ENCODE measurements around the gene VWF.
A peak's percentile ranks its signal among the peaks of the same experiment; 100 is the strongest.
"Not testable (repeated sequence)": the region's sequence is repeated elsewhere in the genome, so short reads cannot be mapped to it uniquely, and the experiment has no call there.

Gene VWF

DNA sequence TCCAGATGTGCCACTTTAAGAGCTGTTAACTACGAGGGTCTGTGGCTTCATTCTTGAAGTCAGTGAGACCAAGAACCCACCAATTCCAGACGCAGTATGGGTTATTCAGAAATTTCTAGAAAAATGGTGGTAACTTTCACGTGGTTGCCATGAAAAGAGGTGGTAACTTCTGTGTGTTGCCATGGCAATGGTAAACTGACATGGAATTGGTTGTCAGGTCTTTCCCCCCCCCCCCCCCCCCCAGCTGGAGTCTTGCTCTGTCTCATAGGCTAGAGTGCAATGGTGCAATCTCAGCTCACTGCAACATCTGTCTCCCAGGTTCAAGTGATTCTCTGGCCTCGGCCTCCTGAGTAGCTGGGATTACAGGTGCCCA, 18.8 kb upstream of the VWF start:
- no peak for DNase-seq

DNA sequence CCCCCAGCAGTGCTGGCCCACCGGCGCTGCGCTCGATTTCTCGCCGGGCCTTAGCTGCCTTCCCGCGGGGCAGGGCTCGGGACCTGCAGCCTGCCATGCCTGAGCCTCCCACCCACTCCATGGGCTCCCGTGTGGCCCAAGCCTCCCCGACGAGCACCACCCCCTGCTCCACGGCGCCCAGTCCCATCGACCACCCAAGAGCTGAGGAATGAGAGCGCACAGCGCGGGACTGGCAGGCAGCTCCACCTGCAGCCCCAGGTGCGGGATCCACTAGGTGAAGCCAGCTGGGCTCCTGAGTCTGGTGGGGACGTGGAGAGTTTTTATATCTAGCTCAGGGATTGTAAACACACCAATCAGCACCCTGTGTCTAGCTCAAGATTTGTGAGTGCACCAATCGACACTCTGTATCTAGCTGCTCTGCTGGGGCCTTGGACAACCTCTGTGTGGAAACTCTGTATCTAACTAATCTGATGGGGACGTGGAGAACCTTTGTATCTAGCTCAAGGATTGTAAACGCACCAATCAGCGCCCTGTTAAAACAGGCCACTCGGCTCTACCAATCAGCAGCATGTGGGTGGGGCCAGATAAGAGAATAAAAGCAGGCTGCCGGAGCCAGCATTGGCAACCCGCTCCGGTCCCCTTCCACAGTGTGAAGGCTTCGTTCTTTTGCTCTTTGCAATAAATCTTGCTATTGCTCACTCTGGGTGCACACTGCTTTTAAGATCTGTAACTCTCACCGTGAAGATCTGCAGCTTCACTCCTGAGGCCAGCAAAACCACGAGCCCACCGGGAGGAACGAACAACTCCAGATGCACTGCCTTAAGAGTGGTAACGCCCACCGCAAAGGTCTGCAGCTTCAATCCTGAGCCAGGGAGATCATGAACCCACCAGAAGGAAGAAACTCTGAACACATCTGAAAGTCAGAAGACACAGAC, 18.2 kb upstream of the VWF start:
- not testable (repeated sequence) for DNase-seq

DNA sequence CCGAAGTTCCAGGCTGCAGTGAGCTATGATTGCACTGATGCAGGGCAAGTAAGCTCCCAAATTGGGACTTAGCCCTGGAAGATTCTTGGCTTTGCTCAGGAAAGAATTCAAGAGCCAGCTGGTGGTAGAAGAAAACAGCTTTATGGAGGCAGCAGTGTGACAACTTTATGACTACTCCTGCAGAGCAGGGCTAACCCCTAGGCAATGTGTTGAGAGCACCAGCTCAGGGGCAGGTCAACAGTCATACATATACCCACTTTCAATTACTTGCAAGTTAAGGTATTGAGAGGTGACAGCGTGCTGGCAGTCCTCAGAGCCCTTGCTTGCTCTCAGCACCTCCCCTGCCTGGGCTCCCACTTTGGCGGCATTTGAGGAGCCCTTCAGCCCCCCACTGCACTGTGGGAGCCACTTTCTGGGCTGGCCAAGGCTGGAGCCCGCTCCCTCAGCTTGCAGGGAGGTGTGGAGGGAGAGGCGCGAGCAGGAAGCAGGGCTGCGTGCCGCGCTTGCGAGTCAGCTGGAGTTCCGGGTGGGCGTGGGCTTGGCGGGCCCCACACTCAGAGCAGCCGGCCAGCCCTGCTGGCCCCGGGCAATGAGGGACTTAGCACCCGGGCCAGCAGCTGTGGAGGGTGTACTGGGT, 17.4 kb upstream of the VWF start:
- not testable (repeated sequence) for DNase-seq

DNA sequence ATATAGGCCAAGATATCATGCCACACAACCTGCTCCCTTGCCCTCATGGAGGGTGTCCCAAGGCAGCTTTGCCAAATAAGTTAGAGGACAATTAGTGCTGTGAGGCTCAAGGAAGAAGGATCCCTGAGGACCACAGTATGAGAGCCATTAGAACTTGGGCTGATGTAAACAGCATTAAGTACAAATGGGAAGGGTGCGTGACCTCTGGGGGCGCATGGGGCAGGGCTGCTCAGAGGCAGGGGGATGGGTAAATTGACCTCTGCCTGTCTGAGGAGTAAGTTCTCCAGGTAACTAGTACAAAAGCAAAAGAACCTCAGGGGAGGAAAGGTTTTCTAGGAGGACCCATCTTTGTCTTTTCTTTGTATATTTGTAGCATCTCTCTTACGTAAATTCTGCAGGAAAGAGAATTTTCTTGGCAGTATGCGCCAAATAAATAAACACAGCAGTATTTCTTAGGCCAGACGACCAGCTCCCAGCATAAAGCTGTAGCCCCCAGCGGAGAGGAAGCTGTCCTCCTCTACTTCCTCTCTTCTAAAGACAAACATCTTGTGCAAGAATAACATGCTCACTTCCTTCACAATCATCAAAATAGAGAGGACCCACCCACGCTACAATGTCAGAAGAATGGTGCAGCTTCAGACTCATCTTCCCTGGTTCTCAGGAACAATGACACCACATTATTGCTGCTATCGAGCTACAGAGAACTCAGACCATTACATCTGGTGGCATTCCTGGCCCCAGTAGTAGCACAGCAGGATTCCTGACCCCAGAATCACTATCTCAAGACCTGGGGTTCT, 16.4 kb upstream of the VWF start:
- no peak for DNase-seq

DNA sequence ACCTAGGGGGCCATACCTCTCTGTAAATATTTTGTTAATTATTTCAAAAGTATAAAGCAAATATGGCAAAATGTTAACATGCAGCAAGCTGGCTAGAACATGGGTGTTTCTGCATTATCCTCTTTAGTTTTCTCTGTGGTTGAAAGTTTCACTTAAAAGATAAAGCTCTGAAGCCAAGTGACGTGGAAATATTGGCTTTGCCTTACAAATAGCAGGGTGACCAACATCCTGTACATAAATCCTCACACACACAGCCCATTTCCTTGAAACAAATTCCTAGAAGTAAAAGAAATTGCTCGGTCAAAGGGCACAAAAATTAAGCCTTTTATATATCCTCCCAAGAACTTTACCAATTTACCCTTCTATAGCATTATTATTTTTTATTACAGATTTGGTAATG, 10.6 kb upstream of the VWF start:
- no peak for DNase-seq

DNA sequence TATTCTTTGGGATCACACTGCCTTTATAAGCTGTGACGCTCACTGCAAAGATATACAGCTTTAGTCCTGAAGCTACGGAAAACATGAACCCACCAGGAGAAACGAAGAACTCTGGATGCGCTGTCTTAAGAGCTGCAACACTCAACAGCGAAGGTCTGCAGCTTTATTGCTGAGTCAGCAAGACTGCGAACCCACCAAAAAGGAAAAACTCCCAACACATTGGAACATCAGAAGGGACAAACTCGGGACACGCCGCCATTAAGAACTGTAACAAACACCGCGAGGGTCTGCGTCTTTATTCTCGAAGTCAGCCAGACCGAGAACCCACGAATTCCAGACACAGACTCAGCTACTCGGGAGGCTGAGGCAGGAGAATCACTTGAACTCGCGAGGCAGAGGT, 9.2 kb upstream of the VWF start:
- no peak for DNase-seq

DNA sequence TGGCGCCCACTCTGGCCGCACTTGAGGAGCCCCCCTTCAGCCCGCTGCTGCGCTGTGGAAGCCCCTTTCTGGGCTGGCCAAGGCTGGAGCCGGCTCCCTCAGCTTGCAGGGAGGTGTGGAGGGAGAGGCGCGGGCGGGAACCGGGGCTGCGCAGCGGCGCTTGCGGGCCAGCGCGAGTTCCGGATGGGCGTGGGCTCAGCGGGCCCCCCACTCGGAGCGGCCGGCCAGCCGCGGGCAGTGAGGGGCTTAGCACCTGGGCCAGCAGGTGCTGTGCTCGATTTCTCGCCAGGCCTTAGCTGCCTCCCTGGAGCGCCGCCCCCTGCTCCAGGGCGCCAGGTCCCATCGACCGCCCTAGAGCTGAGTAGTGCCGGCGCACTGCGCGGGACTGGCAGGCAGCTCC, 8.0 kb upstream of the VWF start:
- DNase-seq = no peak

DNA sequence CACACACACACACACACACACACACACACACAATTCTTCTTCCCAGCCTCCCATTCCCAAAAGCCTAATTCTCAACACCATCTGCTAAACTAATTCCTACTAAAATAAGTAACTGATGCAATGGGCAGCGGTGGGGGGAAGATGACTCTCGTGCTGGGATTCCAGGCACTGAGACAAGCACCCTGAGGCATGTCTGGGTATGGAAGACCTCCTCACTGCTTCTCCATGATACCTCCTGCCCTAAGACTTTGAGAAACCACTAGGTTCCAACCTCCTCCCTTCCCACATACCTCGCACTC, 789 bp upstream of the VWF start:
- DNase-seq = no peak

DNA sequence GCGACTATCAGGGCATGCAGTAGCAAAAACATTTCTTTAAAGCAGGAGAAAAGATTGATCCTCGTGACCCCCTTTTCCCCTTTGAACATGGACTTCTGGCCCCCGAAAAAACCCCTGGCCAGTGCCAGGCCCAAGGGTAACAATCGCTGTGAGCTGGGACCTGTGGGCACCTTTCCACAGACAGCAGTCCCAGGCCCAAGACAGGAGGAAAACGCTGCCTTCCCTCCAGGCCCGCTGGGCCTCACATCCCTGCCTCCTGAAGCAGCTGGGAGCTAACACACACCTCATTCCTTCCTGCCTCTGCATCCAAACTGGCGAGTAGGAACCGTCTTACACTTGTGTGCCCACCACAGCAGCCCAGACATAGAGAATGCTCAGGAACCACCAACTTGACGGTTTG, 1.2 kb downstream of the VWF start:
- DNase-seq = no peak

DNA sequence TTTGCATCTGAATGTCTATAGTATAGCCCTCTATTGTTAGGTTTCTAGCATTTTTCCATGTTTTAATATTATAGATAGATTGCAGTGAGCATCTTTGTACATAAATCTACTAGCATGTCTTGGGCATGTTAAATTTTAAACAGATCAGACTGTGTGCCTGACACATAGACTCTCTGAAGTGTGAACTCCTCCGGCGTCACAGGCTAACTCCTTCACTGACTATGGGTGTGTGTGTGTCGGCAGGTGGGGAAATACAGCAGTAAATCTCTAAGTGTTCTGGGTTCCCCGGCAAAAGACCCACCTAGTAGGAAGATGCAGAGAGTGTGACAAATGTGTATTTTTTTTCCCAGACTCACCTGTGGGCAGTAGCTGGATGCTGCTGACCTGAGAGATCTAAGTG, 2.3 kb downstream of the VWF start:
- no peak for DNase-seq

DNA sequence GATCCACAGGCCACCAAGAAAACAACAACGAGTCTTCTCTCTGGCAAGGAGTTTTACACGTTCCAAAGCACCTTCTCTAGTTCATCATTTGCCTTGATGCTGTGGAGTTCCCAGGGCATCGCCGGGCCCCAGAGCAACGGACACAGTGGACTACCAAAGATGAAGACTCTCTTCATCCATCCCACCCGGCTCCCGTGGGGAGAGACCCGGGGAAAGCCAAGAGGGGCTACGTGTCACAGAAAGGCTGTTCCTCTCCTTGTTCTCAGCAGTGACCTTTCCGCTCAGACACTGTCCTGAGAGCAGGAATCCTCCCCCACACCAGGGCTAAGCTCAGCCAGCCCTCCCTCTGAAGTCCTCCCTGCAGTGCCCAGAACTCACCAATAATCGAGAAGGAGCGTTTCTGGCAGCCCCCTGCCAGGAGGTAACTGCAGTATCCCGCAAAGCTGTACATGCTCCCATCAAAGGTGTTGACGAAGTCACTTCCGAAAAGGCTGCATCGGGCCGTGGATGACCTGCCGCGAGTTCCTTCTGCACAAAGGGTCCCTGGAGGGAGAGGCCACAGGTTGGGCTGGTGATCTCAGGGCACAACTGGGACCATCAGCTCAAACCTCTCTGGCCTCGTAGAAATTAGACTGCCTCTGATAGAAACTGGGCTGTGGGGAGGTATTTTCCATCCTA, 3.5 kb downstream of the VWF start:
- no peak for DNase-seq

DNA sequence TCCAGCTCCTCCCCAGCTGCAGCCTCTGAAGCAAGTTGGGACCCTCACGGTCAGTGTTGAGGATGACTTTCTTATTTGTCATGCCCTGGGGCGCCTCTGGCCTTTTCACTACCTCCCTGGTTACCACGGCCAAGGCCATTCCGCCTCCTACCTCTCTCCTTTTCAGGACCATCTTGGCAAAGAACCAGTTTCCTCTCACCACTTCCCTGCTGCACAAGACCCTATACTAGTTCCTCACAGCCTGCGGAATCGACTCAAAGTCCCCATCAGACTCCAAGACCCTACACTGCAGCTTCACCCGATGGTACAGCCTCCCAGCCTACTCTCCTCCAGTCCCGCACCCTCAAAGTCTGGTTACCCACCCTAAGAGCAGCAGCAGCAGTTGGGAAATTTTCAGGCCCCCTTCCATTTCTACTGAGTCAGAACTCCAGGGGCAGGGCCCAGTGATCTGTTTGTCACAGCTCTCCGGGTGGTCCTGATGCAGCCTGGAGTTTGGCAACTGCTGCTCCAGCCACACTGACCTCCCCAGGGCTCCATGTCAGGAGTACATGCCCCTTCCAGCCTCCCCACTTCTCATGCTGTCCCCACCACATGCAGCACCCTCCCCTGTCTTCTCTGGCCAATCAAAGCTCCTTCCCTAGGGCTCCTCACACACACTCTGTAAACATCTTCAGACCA, 5.4 kb downstream of the VWF start:
- DNase-seq = no peak

DNA sequence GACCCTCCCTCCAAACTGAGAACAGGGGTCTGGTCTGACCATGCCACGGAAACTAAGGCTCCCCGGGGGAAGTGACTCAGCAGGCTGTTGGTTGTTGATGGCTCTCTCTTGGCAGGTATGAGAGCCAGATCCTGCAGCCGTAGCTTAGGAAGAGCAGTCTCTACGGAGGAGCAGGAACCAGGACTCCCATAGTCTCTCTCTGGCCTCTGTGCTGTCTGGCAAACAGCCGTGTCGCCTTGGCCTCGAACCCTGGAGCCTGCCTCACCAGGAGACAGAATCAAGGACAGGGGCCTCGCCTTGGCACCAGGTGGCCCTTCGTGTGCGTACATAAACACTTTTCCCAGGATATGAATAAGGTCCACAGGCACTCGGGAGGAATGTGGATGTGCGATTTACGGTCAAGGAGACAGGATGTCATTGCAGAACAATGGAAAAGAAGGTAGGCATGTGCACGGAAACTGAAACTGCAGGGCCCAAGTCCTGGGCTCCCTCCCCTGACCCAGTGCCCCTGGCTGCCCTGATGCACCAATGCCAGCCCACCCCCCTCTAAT, 7.9 kb downstream of the VWF start:
- no peak for DNase-seq

DNA sequence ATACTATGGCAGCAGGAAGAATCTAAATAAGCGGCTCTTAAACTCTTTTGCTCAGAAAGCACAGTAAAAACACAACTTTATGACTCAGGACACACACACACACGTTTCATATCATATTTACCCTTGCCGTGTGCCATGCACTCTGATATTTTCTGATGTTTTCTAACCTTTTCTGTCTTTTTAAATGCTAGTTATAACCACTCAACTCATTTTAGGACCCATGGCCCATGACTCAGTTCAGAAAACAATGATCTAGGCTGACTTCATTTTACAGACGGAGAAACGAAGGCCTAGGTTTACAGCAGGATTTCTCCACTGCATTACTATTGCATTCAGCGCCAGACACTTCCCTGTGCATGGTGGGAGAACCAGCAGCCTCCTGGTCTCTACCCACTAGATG, 9.1 kb downstream of the VWF start:
- DNase-seq = no peak

DNA sequence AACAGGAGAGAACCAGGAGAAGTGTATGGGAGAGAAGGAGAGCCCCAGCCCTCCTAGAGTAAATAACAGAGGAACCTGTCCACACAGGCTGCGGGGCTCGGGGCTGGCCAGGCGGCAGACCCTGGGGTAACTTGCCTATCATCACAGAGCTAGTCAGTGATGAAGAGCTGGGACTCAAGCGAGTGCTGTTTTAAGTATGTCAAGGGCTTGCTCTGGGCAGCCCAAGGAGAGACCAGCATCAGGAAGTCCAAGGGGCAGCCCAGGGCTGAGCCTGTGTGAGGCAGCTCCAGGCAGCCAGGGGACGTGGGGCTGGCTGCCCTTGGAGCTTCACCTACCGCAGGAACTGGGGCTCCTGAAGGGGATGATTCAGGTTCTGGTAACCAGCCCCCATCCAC, 10.0 kb downstream of the VWF start:
- DNase-seq = no peak

DNA sequence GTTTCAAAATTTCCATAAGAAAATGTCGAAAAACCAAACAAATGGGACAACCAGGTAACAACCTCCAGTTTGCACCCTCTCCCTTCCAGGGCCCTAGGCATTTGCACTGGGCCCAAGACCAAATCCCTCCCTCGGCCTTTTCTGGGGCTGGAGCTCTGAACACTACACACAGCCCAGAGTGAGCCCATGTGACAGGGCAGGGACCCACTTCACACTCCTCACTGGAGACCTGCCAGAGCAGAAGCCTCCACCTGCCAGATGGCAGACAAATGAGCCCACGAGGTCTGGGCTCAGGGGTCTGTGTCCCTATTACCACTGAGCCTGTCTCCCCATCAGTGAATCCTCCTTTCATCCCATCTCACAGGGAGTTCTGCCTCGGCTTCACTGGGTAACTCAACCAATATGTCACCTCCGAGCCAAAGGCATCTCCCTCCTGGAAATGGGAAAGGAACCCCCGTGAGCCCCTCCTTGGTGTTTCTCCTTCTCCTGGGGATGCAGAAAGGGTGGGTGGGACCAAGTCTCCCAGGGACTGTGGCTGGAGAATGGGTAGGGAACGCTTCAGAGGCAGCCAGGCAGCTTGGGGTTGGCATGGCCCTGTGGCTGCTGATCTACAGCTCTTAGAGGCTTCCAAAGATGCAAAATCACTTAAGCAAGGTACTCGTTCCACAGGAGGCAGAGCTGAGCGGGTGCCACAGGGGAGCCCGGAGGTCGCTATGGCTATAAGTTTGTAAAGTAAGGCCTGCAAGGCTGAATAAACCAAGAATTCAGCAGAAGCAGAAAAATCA, 10.6 kb downstream of the VWF start:
- DNase-seq = no peak

DNA sequence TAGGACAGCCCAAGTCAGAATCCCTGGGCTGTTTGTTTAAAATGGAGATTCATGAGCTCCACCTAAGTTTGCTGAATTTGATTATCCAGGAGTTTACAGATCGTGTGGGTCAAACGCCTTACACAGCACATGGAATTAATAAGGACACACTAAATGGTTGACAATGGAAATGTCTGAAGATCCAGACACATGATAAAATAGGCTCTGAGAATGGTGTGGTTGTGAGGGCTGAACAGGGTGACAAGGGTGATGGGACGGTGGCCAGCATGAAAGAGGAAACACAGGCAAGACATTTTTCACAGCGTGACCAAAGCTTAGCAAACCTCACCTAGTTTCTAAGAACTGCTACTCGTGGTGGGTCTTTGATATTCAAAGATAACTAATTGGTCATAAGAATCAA, 12.5 kb downstream of the VWF start:
- DNase-seq = no peak

DNA sequence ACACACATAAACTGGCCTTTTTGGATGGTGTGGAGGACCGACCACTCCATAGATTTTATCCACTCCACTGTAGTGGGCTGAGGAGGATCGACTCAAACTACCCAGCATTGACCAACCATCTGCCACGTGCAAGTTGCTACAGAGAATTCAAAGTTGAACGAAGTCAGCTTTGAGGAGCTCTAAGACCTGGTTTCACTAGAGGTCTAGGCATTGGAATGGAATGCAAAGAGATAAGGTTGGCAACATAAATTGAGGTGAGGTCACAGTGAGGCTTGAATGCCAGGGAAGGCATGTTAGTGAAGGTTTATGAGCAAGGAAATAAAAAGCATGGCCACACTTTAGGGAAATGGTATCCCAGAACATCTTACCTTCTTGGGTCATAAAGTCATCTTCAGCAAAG, 14.5 kb downstream of the VWF start:
- no peak for DNase-seq

DNA sequence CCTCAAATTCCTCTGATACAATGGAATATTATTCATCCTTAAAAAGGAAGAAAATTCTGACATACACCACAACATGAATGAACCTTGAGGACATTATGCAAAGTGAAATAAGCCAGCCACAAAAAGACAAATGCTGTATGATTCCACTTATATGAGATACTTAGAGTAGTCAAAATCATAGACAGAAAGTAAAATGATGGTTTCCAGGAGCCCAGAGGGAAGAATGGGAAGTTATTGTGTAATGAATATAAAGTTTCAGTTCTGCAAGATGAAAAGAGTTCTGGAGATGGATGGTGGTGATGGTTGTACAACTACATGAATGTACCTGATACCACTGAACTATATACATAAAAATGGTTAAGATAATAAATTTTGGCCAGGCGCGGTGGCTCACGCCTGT, 18.3 kb downstream of the VWF start:
- DNase-seq = no peak

DNA sequence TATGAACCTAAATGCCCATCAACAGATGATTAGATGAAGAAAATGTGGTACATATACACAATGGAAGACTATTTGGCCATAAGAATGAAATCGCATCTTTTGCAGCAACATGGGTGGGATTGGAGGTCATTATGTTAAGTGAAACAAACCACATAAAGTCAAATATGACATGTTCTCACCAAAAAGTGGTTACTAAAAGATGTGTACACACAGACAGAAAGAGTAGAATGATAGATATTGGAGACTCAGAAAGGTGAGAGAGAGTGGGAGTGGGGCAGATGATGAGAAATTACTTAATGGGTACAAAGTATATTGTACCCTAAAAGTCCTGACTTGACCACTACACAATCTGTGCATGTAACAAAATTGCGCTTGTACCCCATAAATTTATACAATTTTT, 19.6 kb downstream of the VWF start:
- no peak for DNase-seq

DNA sequence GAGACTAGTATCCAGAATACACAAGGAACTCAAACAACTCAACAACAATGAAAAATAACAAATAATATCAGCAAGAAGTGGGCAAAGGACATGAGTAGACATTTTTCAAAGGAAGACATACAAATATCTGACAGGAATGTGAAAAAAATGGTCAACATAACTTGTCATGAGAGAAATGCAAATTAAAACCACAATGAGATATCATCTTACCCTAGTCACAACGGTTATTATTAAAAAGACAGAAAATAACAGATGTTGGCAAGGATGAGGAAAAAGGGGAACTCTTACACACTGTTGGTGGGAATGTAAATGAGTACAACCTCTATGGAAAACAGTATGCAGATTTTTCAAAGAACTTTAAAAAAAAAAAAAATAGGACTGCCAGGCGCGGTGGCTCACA, 20.4 kb downstream of the VWF start:
- DNase-seq = peak; percentile 96

DNA sequence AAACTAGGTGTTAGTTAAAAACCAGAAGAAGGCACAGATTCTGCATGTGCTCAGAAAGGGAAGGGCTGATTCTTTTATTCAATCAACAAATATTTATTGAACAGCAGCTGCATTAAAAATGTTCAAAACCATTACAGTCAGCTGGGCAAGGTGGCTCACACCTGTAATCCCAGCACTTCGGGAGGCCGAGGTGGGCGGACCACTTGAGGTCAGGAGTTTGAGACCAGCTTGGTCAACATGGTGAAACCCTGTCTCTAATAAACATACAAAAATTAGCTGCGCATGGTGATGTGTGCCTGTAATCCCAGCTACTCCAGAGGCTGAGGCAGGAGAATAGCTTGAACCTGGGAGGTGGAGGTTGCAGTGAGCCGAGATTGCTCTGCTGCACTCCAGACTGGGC, 22.4 kb downstream of the VWF start:
- not testable (repeated sequence) for DNase-seq
